ENCODE data around the gene UBAC1.

The UBAC1 gene, protein sequence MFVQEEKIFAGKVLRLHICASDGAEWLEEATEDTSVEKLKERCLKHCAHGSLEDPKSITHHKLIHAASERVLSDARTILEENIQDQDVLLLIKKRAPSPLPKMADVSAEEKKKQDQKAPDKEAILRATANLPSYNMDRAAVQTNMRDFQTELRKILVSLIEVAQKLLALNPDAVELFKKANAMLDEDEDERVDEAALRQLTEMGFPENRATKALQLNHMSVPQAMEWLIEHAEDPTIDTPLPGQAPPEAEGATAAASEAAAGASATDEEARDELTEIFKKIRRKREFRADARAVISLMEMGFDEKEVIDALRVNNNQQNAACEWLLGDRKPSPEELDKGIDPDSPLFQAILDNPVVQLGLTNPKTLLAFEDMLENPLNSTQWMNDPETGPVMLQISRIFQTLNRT

DNA sequence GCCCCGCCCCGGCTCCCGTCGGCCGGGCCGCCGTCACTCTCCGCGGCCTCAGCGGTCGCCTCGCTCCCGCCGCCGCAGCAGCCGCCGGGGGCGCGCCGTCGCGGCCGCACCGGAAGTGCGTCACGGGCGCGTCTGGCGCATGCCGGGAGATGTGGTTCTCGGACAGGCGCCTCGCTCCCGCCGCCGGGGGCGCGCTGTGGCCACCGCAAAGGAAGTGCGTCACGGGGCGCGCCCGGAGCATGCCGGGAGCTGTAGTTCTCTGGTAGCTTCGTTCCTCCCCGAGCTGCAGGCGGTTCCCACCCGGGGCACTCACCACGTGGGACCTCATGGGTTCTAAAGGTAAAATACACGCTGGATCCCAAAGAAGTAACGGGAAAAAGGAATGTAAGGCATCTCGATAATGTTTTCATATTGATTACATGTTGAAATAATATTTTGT lies at the start of gene UBAC1:
UBAC1 (minus strand) TSS at position 97 of the 439 bp plus-strand sequence. CDS start 211 bp downstream, outside the sequence.
- peak; percentile 94 for DNase-seq

DNA sequence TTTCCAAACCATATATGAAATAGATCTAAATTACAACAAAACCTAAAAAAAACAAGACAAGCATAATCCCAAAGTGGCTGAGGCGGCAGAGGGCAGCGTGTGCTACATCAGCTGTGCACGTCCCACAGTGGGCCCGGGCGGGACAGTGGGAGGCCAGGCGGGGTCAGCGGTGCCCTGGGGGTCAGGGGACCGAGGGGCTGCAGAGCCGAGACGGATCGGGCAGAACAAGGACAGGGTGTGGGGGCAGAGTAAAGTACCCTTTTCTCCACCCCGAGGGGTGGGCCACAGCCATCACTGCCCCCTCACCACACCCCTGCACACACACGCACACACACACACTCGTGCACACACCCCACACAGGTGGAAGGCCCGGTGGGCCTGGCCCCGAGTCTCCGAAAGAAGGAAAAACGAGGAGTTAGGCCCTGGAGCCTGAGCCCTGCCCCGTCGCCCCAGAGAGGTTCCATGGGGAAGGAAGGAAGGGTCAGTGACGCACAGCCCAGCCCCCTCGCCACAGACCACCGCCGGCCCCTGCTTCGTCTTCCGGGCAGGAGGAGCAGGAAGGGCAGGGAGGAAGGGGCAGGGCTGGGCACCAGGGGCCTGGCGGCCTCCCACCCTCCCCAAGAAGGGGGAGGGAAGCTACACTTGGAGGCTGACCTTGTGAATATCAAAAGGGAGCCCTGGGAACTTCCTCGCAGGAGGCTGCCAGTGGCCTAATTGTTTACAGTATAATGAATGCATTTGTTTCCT lies 49.6 kb upstream of the UBAC1 start:
- DNase-seq = no peak

DNA sequence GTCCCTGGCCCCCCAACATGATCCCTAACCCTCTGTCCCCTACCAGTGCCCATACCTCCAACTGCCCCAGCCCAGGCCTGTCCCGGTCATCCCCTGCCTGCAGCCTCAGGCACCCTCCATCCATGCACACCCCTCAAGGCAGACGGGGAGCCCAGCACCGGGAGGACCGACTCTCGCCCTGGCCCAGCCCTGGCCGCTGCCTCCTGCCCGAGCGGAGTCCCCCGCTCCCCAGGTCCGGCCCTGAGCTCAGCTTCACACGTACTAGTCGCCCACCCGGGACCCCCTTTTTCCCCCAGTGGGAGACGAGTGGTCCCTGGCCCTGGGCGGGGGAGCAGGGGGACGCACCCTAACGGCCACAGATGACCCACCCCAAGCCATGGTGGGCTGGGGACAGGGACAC lies 49.0 kb upstream of the UBAC1 start:
- no peak for DNase-seq

DNA sequence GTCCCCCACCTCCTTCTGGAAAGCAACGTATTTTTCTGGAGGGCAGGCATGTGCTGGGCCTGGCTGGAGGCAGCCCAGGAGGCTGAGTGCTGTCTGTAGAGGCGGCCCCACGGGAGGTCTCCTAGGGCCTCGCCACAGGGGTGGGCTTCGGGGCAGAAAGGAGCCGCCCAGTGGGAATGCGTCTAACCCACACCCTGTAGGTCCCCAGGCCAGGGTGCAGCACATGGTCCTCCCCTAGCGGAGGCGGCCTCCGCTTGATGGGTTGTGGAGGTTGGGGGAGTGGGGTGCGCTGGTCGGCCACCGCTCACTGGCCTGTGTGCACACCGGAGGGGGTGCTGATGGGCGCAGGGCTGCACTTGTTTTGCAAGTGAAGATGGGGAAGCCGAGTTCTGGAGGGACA lies 48.3 kb upstream of the UBAC1 start:
- DNase-seq = no peak

DNA sequence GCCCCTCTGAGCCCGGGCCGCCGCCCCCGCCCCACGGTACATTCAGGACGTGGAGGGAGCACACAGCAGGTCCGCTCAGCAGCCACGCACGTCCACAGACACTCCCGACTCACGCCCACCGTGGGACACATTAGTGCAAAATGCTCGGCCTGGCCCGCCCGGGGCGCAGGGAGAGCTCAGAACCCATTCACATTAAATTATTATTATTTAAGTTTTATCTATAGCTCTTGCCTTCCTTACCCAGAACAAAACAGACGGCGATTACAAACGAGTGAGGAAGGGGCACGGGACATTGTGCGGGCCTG lies 47.5 kb upstream of the UBAC1 start:
- no peak for DNase-seq

DNA sequence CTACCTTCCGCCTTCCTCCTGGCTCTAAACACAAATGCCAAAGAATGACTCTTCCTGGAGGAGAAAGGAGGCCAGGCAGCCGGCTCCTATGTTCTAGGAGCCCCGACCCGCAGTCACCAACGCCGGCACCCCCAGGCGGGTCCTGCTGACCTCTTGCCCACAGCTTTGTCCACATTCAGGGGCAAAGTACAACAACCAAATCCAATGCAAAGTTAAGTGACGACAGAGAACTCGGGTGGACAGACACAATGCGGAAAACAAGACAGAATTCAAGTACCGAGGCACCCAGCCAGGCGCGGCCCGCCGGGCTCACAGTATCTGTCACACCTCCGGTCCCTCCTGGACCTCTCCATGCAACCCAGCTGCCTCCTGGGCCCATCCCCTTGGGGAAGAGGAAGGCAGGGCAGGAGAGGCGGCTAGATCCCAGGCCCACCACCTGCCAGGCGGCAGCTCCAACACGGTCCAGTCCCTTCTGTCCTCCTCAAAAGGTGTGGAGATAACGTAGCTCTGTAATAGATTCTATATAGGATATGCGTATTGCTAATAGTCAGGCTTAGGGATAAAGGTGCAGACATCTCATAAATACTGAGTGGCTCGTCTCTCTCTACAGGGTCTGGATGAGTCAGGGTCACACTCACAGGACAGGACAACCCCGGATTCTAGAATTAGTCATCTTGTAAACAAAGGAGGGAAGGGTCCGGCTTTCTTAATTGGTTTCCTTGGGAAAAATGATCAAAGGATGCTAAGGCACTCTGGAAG lies 46.9 kb upstream of the UBAC1 start:
- DNase-seq = peak; percentile 61

DNA sequence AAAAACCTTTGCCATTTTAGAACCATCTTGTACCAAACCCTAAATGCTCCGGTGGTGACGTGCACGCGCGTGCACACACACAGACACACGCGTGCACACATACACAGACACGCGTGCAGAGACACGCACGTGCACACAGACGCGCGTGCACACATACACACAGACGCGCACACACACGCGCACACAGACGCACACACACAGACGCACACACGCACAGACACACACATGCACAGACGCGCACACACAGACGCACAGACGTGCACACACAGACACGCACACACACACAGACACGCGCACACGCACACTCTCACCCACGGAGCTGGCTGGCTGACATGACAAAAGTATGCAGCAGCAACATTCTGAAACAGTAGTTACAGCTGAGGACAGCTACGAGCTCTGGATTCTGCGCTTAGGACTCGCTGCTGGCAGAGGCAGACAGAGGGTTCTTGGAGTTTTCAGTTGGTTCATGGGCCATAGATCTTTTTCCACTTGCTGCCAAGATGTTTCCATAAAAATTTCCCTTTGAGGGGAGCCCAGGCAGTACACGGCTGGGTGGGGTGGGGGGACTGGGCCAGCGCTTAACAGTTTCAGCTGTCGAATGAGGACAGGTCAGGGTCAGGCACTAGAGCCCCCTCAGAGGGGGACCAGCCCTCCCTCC lies 46.2 kb upstream of the UBAC1 start:
- no peak for DNase-seq

DNA sequence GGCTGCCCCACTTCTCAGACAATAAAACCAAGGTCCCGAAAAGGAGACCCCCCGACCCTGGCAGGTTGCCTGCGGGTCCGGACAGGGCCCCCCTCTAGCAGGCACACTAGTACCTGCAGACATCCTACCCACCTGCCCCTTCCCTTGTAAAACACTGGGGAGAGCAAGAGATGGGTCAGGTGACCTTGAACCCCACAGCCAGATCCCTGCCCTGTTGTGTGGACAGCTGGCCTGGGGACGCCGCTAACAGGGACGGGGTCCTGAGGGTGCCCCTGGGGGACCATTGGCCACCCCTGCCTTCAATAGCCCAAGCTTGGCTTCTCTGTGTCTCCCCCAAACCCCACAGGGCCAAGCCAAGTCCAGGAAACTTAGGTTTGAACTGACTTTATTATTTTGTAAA lies 45.0 kb upstream of the UBAC1 start:
- DNase-seq = no peak

DNA sequence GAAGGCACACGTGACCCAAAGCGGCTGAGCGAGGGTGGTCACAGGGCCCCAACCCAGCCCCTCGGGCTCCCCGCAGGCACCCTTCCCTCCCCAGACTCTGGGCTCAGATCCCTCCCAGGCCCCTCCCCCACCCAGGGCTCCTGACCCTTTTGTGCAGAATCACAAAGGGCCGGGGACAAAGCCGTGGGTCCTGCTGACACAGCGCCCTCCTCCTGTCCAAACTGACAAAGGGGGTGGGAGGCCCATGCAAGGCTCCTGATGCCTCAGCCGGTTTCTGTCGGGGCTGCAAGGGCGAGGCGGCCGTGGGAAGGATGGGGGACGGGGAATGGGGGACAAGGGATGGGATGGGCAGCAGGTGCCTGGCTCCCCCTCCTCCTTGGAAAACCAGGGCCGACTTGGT lies 43.5 kb upstream of the UBAC1 start:
- DNase-seq = no peak

DNA sequence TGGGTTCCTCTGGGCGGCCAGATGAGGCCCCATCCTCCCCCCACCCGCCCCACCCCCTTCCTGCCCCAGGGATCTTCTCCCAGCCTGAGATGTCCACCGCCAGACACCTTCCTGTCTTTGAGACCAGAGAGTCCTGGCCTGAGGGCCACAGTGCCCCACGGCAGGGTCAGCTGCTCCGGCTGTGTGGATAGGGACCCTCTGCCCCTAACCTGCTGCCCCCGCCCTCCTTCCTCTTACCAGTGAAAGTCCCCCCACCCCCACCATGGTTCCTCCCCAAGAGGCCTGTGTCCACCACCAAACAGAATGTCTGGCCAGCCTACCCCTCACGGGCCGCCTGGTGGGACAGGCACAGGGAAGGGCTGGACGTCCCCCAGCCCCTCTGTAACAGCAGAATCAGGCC lies 43.0 kb upstream of the UBAC1 start:
- no peak for DNase-seq

DNA sequence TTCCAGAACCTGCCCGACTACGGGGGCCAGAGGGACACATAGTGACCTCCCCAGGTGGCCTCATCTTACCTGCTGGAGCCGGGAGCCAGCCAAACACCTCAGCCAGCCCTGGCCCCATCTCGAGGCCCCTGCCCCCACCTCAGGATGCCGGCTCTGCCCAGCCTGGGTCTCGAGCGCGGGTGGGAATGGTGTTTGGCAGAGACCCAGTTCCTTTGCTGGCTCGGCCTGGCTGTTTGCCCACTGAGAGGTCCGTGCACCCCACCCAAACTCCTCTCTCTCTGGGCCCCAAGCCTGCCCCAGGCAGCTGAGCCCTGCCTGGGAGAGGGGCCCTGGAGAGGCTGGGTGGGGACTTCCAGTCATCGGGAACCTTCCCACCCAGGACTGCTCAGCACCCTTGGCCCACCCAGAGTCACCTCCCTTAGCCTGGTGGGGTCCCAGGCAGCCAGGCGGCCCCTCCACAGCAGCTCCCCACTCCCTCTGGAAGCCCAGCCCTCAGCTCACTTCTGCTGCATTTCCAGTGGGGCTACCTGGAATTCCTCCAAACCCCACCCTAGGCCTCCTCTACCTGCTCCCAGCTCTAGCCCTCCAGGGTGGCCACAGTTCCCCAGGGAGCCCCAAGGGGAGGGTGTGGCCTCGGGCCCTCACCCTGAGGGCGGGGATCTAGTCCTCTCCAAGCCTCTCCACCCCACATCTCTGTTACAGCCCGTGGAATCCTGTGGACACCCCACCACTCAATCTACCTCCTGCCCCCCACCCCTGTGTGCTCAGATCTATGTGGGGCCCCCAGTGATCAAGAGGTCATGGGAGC lies 42.4 kb upstream of the UBAC1 start:
- DNase-seq = no peak

DNA sequence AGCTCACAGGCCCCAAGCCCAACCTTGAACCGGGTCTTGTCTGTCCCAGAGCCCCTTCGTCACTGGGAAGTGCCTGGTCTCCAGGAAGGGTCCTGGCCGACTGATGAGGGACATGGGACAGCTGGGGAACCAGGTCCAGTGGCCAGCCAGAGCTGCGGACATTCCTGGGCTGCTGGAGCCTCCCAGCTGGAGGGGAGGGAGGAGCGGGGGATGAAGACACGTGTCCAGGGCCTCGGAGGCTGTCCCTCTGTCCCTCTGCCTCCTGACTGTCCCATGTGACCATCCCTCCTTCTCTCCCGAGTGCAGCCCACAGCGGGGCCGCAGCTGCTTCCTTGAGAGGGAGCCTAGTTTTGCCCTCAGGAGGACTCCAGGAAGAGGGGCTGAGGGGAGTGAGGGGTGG lies 41.7 kb upstream of the UBAC1 start:
- DNase-seq = no peak

DNA sequence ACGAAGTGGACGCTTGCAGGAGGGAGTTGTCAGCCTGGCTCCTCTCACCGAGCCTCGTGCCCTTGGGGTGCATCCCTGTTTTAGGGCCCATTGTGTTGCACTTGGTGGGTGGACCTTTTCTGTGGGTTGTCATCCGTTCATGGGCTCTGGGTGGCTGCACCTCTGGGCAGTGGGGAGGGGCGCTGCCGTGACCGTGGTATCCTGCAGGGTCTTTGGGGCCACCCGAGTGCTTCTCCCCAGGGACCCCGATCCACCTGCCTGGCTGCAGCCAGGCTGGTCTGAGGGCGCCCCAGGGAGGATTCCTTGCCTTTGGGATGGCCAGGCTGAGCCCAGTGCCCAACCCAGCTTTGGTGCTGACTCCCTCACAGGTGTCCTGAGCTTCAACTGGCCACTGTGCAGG lies 41.0 kb upstream of the UBAC1 start:
- no peak for DNase-seq

DNA sequence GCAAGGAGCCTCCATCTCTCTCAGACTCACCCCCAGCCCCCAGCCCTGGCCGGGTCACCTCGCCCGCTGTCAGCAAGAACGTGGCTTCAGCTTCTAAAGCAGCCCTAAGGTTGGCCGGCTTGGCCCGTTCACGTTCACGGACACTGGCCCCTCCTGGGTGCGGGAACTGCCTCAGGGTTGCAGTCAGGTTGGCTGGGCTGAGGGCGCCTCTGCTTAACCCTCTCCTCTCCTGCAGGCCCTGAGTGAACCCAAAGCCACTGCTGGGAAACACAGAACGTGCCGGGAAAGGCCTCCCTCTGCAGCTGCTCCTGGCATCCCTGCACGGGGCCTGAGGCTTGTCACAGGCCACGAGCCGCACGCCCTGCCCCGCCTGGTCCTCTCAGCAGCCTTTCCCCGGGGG lies 40.1 kb upstream of the UBAC1 start:
- no peak for DNase-seq

DNA sequence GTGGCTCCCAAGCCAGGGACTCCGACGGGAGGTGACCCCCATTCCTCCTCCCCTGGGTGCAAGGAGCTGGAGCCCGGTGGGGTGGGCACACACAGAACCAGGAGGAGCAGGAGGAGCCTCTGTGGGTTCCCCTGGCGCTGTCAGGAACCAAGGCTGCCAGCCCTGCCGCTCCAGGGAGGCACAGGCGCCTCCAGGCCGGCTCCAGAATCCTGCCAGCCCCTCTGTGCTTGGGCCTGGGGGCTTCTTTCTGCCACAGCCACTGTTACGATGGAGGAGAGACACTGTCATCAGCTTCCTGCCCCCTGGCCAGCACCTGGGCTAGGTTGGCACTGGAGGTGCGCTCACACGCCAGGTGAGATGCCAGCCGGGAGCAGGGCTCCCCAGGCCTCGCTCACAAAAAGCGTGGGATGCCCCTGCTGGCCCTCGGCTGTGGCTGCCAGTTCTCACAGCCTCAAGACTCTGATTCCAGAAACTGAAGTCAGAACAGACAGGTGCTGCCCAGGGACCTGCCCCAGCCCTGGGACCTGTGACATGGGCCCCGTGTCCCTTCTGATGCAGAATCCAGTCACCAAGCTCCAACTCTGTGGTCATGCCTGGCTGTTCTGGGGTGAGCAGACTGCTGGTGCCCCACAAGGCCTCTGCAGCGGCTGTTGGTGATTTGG lies 37.4 kb upstream of the UBAC1 start:
- DNase-seq = no peak

DNA sequence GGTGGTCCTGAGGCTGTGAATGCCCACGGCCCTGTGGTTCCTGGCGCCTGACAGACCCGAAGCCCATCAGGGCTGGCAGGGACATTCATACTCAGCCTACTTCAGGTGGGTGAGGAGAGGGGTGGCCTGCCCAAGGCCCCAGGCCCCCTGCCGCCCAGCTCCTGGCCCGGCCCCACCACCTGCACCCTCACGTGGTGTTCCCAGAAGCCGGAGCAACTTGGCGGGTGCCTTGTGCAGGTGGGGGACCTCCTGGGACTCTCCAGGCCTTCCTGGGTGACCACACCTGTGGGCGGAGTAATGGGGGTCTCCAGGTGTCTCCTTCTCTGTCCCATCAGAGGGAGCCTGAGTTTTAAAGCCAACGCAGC lies 36.8 kb upstream of the UBAC1 start:
- DNase-seq = no peak

DNA sequence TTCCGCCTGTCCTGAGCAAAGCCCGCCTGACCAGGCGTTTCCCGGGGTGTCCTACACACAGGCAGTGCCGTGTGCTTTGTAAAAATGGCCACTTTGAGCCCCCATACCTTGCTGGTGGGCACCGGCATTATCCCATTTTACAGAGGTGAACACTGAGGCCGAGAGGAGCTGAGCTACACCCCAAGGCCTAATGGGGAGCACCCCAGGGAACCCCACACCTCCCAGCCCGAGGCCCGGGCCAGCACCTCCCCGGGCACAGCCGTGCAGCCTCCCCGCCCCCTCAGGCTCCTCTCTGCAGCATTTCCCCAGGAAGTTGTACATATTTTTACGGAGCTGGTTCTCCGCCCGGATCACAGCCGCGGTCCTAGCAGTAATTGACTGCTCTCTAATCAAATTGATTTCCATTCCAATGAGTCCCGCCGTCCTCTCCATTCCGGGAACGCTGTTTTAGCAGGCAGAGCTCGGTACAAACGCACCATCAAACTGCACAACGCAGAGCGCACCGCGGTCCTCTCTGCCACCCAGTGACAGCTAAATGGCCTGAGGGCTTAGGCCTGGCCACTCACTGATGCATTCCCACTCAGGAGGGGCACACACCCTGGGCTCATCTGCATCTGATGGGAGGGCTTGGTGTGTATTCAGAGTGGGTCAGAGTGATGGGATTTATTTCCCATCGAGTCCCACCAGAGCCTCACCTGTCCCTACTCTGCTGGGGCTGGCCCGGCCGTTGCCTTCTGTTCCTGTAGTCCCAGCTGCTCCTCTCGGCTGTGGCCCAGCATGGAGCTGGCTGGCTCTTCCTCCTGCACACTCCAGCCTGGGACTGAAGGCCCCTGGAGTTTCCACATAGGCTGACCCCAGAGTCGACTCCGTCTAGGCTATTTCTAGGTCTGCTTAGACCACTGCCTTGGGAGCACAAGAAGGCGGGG lies 36.2 kb upstream of the UBAC1 start:
- DNase-seq = no peak

DNA sequence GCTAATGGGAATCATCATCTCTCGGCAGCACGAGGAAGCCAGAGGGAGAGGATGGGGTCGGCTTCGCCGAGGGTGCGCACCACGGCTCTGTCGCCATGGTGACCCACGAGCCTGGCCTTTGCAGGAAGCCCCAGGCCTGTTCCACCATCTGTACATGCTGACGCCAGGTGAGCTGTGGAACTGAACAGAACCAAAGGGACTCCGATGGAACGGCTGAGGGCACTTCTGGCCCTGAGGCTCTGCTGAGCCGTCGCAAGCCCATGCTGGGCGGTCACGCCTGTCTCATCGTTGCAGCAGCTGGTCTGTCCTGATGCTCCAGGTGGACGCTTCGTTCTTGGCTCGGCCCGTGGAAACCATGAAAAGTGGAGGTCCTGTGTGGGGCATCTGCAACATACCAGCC lies 34.6 kb upstream of the UBAC1 start:
- no peak for DNase-seq

DNA sequence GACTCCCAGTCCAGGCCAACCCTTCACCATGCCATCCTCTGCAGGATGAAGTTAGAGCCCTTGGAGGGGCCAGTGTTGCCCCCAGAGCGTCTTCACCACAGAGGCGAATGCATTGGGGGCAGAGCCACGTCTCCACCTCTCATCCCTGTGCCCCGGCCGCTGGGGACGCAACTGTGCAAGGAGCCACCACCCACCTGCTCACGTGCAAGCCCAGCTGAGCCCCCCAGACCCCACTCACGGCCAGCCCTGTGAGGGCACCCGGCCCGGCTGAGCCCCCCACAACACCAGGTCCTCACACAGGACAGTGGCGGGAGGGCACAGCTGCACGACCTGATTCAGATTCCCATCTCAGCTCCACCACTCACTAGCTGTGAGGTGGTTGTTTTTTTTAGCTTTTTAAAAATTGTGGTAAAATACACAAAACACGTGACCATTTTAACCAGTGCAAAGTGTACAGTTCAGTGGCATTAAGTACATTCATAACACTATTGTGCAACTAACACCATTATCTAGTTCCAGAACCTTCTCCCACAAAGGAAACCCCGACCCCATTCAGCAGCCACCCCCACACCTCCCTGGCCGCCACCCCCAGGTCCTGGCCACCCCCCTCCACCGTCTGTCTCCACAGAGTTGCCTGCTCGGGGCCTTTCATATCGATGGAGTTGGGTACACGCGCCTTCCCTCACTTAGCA lies 33.5 kb upstream of the UBAC1 start:
- no peak for DNase-seq

All from fibroblast of skin of right quadriceps (primary cell).